B cell (primary cell): Measurements from ENCODE around the gene LANCL2. TPM values are rescaled to one million over a fixed set of nuclear protein-coding genes. Genes with fewer than 3 reads are reported as not detected.

Experiments used
- ATAC-seq: fragments of 200-7000 bp; cut with Tn5 transposase; one replicate; pipeline ENCODE4 v1.10.0; 2021; ENCODE audit warnings: low read depth, mild to moderate bottlenecking, moderate number of reproducible peaks, moderate library complexity
- CTCF ChIA-PET: fragments of 350-600 bp; sonication (Branson Sonifier 250); formaldehyde crosslinking; loops from one replicate; lab custom pipeline; 2021; ENCODE audit warnings: antibody characterized with exemption, inconsistent platforms; lab: Charles Lee
- POLR2A ChIA-PET: fragments of 350-600 bp; sonication (Branson Sonifier 250); formaldehyde crosslinking; loops from one replicate; lab custom pipeline; 2021; ENCODE audit warnings: antibody characterized with exemption; lab: Charles Lee
- DNase-seq: peaks from one replicate; pipeline ENCODE4 v3.0.0; 2013
- H2AFZ ChIP-seq: 2 replicates; pipeline ENCODE4 v1.6.1; 2012; ENCODE audit warnings: mild to moderate bottlenecking, low read depth, low read length; ENCODE audit not compliant: insufficient read depth, poor library complexity, severe bottlenecking
- H3K27ac ChIP-seq, 2 donors: 1 replicate in 1 of 2; 2 replicates in 1 of 2; pipeline ENCODE4 v1.5.1; 2012 to 2013; ENCODE audit warnings: low read length in 2 of 2, mild to moderate bottlenecking in 2 of 2, moderate library complexity in 1 of 2
- H3K27me3 ChIP-seq, 4 experiments: fragments of 200-600 bp in 1 of 4; sonication (generic) in 1 of 4; replicated peaks in 1 of 4; 1 replicate in 2 of 4; 2 replicates in 2 of 4; pipeline versions ENCODE4 v1.6.1 to v1.7.0; 2013 to 2016; ENCODE audit warnings: low read length in 3 of 4, mild to moderate bottlenecking in 2 of 4, mixed read lengths in 1 of 4, moderate library complexity in 1 of 4; ENCODE audit not compliant: insufficient read depth in 4 of 4, control insufficient read depth in 3 of 4; ENCODE audit errors: control extremely low read depth in 1 of 4
- H3K36me3 ChIP-seq, 2 experiments: replicated peaks in 1 of 2; 1 replicate in 1 of 2; 2 replicates in 1 of 2; pipeline versions ENCODE4 v1.6.1 to v1.7.1; 2013; ENCODE audit warnings: low read length in 1 of 2; ENCODE audit not compliant: insufficient read depth in 2 of 2, control insufficient read depth in 1 of 2; ENCODE audit errors: control extremely low read depth in 1 of 2, extremely low read depth in 1 of 2
- H3K4me1 ChIP-seq, 2 donors: fragments of 200-600 bp in 1 of 2; sonication (generic) in 1 of 2; 1 replicate in 1 of 2; 2 replicates in 1 of 2; pipeline versions ENCODE4 v1.5.1 to v1.6.1; 2013 to 2017; ENCODE audit warnings: low read length in 2 of 2; ENCODE audit not compliant: control insufficient read depth in 2 of 2, insufficient read depth in 2 of 2
- H3K4me2 ChIP-seq: replicated peaks from 2 replicates; pipeline ENCODE3; 2012; ENCODE audit warnings: mild to moderate bottlenecking, low read depth, low read length; ENCODE audit not compliant: poor library complexity, severe bottlenecking
- H3K4me3 ChIP-seq, 5 experiments: fragments of 200-600 bp in 1 of 5; sonication (generic) in 1 of 5; 1 replicate in 3 of 5; 2 replicates in 2 of 5; pipeline versions ENCODE4 v1.5.1 to v1.7.0; 2011 to 2016; ENCODE audit warnings: low read length in 4 of 5, mild to moderate bottlenecking in 4 of 5, low read depth in 2 of 5, control low read depth in 1 of 5, moderate library complexity in 1 of 5; ENCODE audit not compliant: insufficient read depth in 1 of 5; ENCODE audit errors: control extremely low read depth in 1 of 5, extremely low read depth in 1 of 5
- H3K79me2 ChIP-seq: fragments of 200-600 bp; sonication (generic); one replicate; pipeline ENCODE4 v1.6.0; 2016; ENCODE audit warnings: low read length; ENCODE audit not compliant: control insufficient read depth, insufficient read depth
- H3K9ac ChIP-seq: fragments of 200-600 bp; sonication (generic); 2 replicates; pipeline ENCODE4 v1.6.1; 2017; ENCODE audit warnings: mild to moderate bottlenecking, low read length, moderate library complexity
- H3K9me3 ChIP-seq, 3 donors: one replicate each; pipeline versions ENCODE4 v1.6.1 to v1.7.1; 2013; ENCODE audit warnings: low read length in 2 of 3; ENCODE audit not compliant: control insufficient read depth in 2 of 3, insufficient read depth in 1 of 3; ENCODE audit errors: control extremely low read depth in 1 of 3
- H4K20me1 ChIP-seq: 2 replicates; pipeline ENCODE4 v1.6.0; 2012; ENCODE audit warnings: mild to moderate bottlenecking, low read length; ENCODE audit not compliant: insufficient read depth, control insufficient read depth, poor library complexity, severe bottlenecking
- H3K27ac Mint-ChIP-seq: one replicate; pipeline ENCODE4 v1.8.0; 2021; ENCODE audit warnings: mixed read lengths
- H3K27me3 Mint-ChIP-seq: one replicate; pipeline ENCODE4 v1.8.0; 2021; ENCODE audit warnings: mixed read lengths
- H3K4me1 Mint-ChIP-seq: one replicate; pipeline ENCODE4 v1.8.0; 2021; ENCODE audit warnings: mixed read lengths
- H3K4me3 Mint-ChIP-seq: one replicate; pipeline ENCODE4 v1.8.0; 2021; ENCODE audit warnings: mixed read lengths
- H3K9me3 Mint-ChIP-seq: one replicate; pipeline ENCODE4 v1.8.0; 2022; ENCODE audit warnings: mixed read lengths; ENCODE audit not compliant: insufficient read depth
- EZH2 ChIP-seq: IDR thresholded peaks from 2 replicates; pipeline ENCODE4 v1.6.1; 2012; ENCODE audit warnings: borderline replicate concordance, low read depth, mild to moderate bottlenecking, moderate library complexity, low read length; ENCODE audit not compliant: insufficient read depth, poor library complexity, severe bottlenecking
- WGBS: methylation state at CpG from one replicate; pipeline ENCODE4 v1.1.5; 2013; ENCODE audit warnings: missing lambda C conversion rate; ENCODE audit not compliant: insufficient coverage; 5-methylcytosine and 5-hydroxymethylcytosine counted together
- intact Hi-C: fragments of 100-400 bp; cut with micrococcal nuclease; formaldehyde crosslinking; loops from one replicate; pipeline ENCODE4 v1.10.0; 2022
- polyA plus RNA-seq: library from polyadenylated mRNA; depleted of rRNA; stranded (reverse); fragments of >200 nt; gene quantifications from 2 replicates; pipeline ENCODE4 v1.2.3, GENCODE V29; 2012
- total RNA-seq, 2 donors: library from RNA; stranded (reverse); fragments of 120-200 nt in 1 of 2; gene quantifications; 1 replicate in 1 of 2; 2 replicates in 1 of 2; pipeline versions ENCODE4 v1.2.3 to v1.2.4, GENCODE V29; 2013 to 2022
- TF ChIP-seq, protein P1 (sequence below): fragments of 200-600 bp; IDR thresholded peaks from one replicate; pipeline ENCODE4 v1.8.0; 2022; ENCODE audit warnings: antibody characterized with exemption, mild to moderate bottlenecking

Gene LANCL2
- total and polyA plus RNA-seq, 2 donors (not counting 1 experiment from before 2014, with no cell fraction given) = 3.5 to 8.1 TPM

DNA sequence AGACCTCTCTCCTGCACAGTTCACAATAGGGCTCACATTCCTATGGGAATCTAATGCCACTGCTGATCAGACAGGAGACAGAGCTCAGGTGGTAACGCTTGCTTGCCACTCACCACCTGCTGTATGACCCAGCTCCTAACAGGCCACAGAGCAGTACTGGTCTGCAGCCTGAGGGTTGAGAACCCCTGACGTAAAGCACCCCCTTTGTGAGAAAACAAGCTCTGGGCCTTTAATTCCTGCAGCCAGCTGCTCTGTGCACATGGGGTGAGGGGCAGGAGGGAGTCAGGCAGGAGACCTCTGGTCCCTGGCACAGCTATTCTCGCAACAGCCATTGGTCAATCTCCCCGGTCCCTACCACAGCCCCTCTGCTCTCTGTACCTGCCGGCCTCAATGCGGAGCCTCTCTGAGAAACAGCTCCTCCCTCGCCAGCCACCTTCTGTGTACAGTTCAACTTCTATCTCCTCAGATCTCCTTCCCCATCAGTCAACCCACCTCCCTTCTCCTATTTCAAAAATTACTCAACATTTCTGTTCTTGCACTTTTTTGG is 102.0 kb downstream of the LANCL2 start:
- Histone ChIP-seq H3K4me1 (peaks cover 4 to 23% of the 10 kb centered on the region in 2 donors), H3K27me3 (no peaks in the 10 kb centered on the region), H4K20me1 (peaks cover 6% of the 10 kb centered on the region), H3K4me2 (no peak overlapping the region), H3K9ac (no peak overlapping the region), H3K4me3 (no peak overlapping the region), H3K79me2 (no peaks in the 10 kb centered on the region), H3K9me3 (peaks cover 0 to 15% (median 3%) of the 10 kb centered on the region in 3 donors), H3K27ac (no peak overlapping the region), H3K36me3 (peaks cover 0 to 61% of the 10 kb centered on the region in 2 experiments), H2AFZ (no peak overlapping the region)
- no peak overlapping the region for H3K4me3 Mint-ChIP-seq
- H3K27me3 Mint-ChIP-seq = no peaks in the 10 kb centered on the region
- intact Hi-C loops = no loop called here
- no peak for TF ChIP-seq EZH2
- TF ChIP-seq, protein P1, sequence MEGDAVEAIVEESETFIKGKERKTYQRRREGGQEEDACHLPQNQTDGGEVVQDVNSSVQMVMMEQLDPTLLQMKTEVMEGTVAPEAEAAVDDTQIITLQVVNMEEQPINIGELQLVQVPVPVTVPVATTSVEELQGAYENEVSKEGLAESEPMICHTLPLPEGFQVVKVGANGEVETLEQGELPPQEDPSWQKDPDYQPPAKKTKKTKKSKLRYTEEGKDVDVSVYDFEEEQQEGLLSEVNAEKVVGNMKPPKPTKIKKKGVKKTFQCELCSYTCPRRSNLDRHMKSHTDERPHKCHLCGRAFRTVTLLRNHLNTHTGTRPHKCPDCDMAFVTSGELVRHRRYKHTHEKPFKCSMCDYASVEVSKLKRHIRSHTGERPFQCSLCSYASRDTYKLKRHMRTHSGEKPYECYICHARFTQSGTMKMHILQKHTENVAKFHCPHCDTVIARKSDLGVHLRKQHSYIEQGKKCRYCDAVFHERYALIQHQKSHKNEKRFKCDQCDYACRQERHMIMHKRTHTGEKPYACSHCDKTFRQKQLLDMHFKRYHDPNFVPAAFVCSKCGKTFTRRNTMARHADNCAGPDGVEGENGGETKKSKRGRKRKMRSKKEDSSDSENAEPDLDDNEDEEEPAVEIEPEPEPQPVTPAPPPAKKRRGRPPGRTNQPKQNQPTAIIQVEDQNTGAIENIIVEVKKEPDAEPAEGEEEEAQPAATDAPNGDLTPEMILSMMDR = no peak
- ChIA-PET CTCF (interaction anchor here (1.2 to 2.6 kb wide), 2 partner anchors 126 to 129 kb away, joined by 3 to 9 read pairs; no protein-coding TSS in a partner anchor), POLR2A (no interaction called here)
- WGBS = 93% methylated on average over 6 of the region's 7 CpGs
- no peak for DNase-seq
- ATAC-seq = no peak
- H3K4me1 Mint-ChIP-seq = peaks cover 18% of the 10 kb centered on the region
- peak overlapping the region; percentile 17 for H3K27ac Mint-ChIP-seq
- H3K9me3 Mint-ChIP-seq = no peaks in the 10 kb centered on the region

DNA sequence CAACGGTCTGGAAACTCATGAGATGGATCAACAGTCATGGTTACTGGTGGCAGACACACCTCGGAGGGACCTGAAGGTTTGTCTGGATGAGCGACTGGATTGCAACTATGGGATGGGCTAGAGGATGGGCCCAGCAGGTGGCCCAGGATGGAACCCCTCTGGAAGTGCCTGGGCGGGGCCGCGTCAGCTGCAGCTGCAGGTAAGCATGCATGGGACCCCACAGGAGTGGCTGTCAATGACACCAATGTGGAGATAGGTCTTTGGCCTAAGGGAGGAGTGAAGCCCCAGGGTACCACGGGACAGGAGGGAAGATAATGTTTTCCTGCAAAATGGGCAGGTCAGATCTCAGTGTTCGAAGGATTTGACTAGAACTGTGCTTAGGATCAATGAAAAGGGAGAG is 103.4 kb downstream of the LANCL2 start:
- Mint-ChIP-seq H3K4me3 (no peak overlapping the region), H3K27ac (peak overlapping the region; percentile 12), H3K4me1 (peaks cover 18% of the 10 kb centered on the region), H3K9me3 (no peaks in the 10 kb centered on the region), H3K27me3 (no peaks in the 10 kb centered on the region)
- H3K9ac ChIP-seq = no peak overlapping the region
- POLR2A ChIA-PET = no interaction called here
- intact Hi-C loops = no loop called here
- no peak overlapping the region for H3K4me2 ChIP-seq
- no peak overlapping the region for H2AFZ ChIP-seq
- ATAC-seq (no peak), DNase-seq (no peak)
- H3K27ac ChIP-seq = no peak overlapping the region
- H4K20me1 ChIP-seq = peaks cover 13% of the 10 kb centered on the region
- peaks cover 4 to 23% of the 10 kb centered on the region in 2 donors for H3K4me1 ChIP-seq
- no peak for TF ChIP-seq EZH2
- TF ChIP-seq, protein P1 = no peak
- H3K4me3 ChIP-seq = no peak overlapping the region
- no peaks in the 10 kb centered on the region for H3K27me3 ChIP-seq
- over 99% methylated on average over 8 of the region's 8 CpGs for WGBS
- H3K9me3 ChIP-seq = peaks cover 0 to 13% (median 0%) of the 10 kb centered on the region in 3 donors
- CTCF ChIA-PET = interaction anchor here (1.0 to 2.6 kb wide), 7 partner anchors 10 to 172 kb away, joined by 3 to 9 read pairs (median 3); no protein-coding TSS in a partner anchor
- H3K79me2 ChIP-seq = no peaks in the 10 kb centered on the region
- H3K36me3 ChIP-seq = peaks cover 0 to 69% of the 10 kb centered on the region in 2 experiments
